Mesothelial cell of epicardium (in vitro differentiated cells): ENCODE measurements around the gene TTC4. TPM values are rescaled to one million over a fixed set of nuclear protein-coding genes. Genes with fewer than 3 reads are reported as not detected.

Experiments
- DNase-seq, 2 experiments: peaks; one replicate each; pipeline ENCODE4 v3.0.0; 2021; ENCODE audit warnings: low spot score in 2 of 2; ENCODE audit not compliant: unreplicated experiment in 2 of 2
- H3K27ac Mint-ChIP-seq: 2 replicates; pipeline ENCODE4 v1.8.0; 2021; ENCODE audit warnings: mixed read lengths
- H3K27me3 Mint-ChIP-seq: 2 replicates; pipeline ENCODE4 v1.8.0; 2021; ENCODE audit warnings: low read depth, mixed read lengths
- H3K36me3 Mint-ChIP-seq: 2 replicates; pipeline ENCODE4 v1.8.0; 2021; ENCODE audit warnings: mixed read lengths
- H3K4me1 Mint-ChIP-seq: 2 replicates; pipeline ENCODE4 v1.8.0; 2021; ENCODE audit warnings: mixed read lengths
- H3K4me3 Mint-ChIP-seq: 2 replicates; pipeline ENCODE4 v1.8.0; 2021; ENCODE audit warnings: mild to moderate bottlenecking, moderate library complexity, mixed read lengths
- H3K9me3 Mint-ChIP-seq: 2 replicates; pipeline ENCODE4 v1.8.0; 2021; ENCODE audit warnings: mixed read lengths
- CTCF ChIP-seq: fragments of 200-600 bp; sonication (generic); IDR thresholded peaks from one replicate; pipeline ENCODE4 v1.5.0; 2021; ENCODE audit warnings: antibody characterized with exemption; ENCODE audit not compliant: unreplicated experiment
- total RNA-seq: library from RNA; stranded (reverse); gene quantifications from 3 replicates; pipeline ENCODE4 v1.2.1, GENCODE V29; 2021

Gene TTC4
- total RNA-seq, 1 donor from 2014 or later = 20.5 TPM

GRCh38 chr1:54678776-54679643, 36.7 kb upstream of the TTC4 start:
- Mint-ChIP-seq H3K9me3 (peaks cover under 1% of the 10 kb centered on the region), H3K36me3 (no peaks in the 10 kb centered on the region), H3K4me1 (no peaks in the 10 kb centered on the region), H3K4me3 (no peak overlapping the region), H3K27me3 (peaks cover 4% of the 10 kb centered on the region), H3K27ac (no peak overlapping the region)
- TF ChIP-seq CTCF = no peak
- no peak for DNase-seq

GRCh38 chr1:54679706-54680105, 36.0 kb upstream of the TTC4 start:
- H3K9me3 Mint-ChIP-seq = no peaks in the 10 kb centered on the region
- H3K36me3 Mint-ChIP-seq = no peaks in the 10 kb centered on the region
- no peaks in the 10 kb centered on the region for H3K4me1 Mint-ChIP-seq
- TF ChIP-seq CTCF = no peak
- no peak for DNase-seq
- no peak overlapping the region for H3K4me3 Mint-ChIP-seq
- H3K27me3 Mint-ChIP-seq = peaks cover 4% of the 10 kb centered on the region
- no peak overlapping the region for H3K27ac Mint-ChIP-seq

- Mint-ChIP-seq H3K9me3 (no peaks in the 10 kb centered on the region), H3K27me3 (peaks cover 4% of the 10 kb centered on the region), H3K4me1 (no peaks in the 10 kb centered on the region)
Measured at GRCh38 chr1:54680387-54680786, 35.3 kb upstream of the TTC4 start.

DNA sequence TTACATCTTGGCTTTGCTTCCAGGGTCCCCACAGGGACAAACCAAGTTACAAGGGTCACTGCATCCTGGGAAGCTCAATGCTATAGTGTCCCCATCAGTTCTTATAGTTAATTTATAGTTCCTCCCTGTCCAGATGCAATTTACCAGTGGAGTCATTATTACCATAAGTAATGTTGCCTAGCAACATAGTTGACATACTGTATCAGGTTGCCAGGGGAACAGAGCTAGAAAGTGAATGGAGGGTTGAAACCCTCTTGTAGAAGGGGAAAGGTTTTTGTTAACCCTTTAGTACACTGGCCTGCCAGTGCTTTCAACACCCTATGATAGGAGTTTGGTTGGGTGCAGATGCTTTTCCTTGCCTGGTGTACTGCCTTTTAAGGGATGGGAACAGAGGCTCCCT, 34.3 kb upstream of the TTC4 start:
- no peak for TF ChIP-seq CTCF
- DNase-seq = no peak
- Mint-ChIP-seq H3K27me3 (peaks cover 4% of the 10 kb centered on the region), H3K27ac (no peak overlapping the region), H3K4me3 (no peak overlapping the region), H3K4me1 (no peaks in the 10 kb centered on the region), H3K36me3 (no peaks in the 10 kb centered on the region), H3K9me3 (no peaks in the 10 kb centered on the region)

More at GRCh38 chr1:54680387-54680786, 35.3 kb upstream of the TTC4 start:
- no peak for TF ChIP-seq CTCF
- no peak for DNase-seq
- Mint-ChIP-seq H3K27ac (no peak overlapping the region), H3K4me3 (no peak overlapping the region), H3K36me3 (no peaks in the 10 kb centered on the region)

GRCh38 chr1:54683453-54683852, 32.2 kb upstream of the TTC4 start:
- Mint-ChIP-seq H3K27ac (no peak overlapping the region), H3K4me3 (no peak overlapping the region), H3K9me3 (no peaks in the 10 kb centered on the region), H3K4me1 (no peaks in the 10 kb centered on the region), H3K36me3 (no peaks in the 10 kb centered on the region), H3K27me3 (peaks cover 4% of the 10 kb centered on the region)
- TF ChIP-seq CTCF = no peak
- no peak for DNase-seq
